PC-3 (cell line): Measurements from ENCODE around the gene EPS8. TPM values are rescaled to one million over a fixed set of nuclear protein-coding genes. Genes with fewer than 3 reads are reported as not detected.

Experiments
- ATAC-seq: fragments of 200-7000 bp; cut with Tn5 transposase; 2 replicates; pipeline ENCODE4 v1.9.1; 2020; ENCODE audit warnings: mild to moderate bottlenecking, moderate library complexity
- BruUV-seq: library from RNA; stranded (reverse); fragments of 400-500 nt; replicated peaks from 2 replicates; lab custom pipeline; 2021; lab: Mats Ljungman, UMichigan
- CTCF ChIA-PET: fragments of 300-600 bp; sonication (Branson Sonifier 250); formaldehyde crosslinking; loops from one replicate; lab custom pipeline; 2022; ENCODE audit warnings: antibody characterized with exemption; lab: Charles Lee
- POLR2A ChIA-PET: fragments of 300-600 bp; sonication (Branson Sonifier 250); formaldehyde crosslinking; loops from one replicate; lab custom pipeline; 2022; ENCODE audit warnings: antibody characterized with exemption; ENCODE audit not compliant: unreplicated experiment; lab: Charles Lee
- DNase-seq: peaks from one replicate; pipeline ENCODE4 v3.0.0-alpha.2; 2015
- H2AFZ ChIP-seq: fragments of 300-600 bp; sonication (generic); 2 replicates; pipeline ENCODE4 v1.6.0; 2016; ENCODE audit warnings: antibody characterized with exemption, low read length
- H3F3A ChIP-seq: fragments of 300-600 bp; sonication (generic); one replicate; pipeline ENCODE4 v1.6.0; 2017; ENCODE audit warnings: antibody characterized with exemption, low read length, control low read depth, mild to moderate bottlenecking; ENCODE audit not compliant: unreplicated experiment
- H3K27ac ChIP-seq: fragments of 300-600 bp; sonication (generic); 2 replicates; pipeline ENCODE4 v1.5.1; 2016; ENCODE audit warnings: mild to moderate bottlenecking, low read length
- H3K27me3 ChIP-seq: fragments of 300-600 bp; sonication (generic); 2 replicates; pipeline ENCODE4 v1.6.1; 2016; ENCODE audit warnings: low read length, mixed read lengths
- H3K36me3 ChIP-seq: fragments of 300-600 bp; sonication (generic); 2 replicates; pipeline ENCODE4 v1.6.1; 2016; ENCODE audit warnings: low read depth, mixed run types, low read length, mixed read lengths
- H3K4me1 ChIP-seq: fragments of 300-600 bp; sonication (generic); 2 replicates; pipeline ENCODE4 v1.5.1; 2016; ENCODE audit warnings: low read length; ENCODE audit not compliant: insufficient read depth
- H3K4me2 ChIP-seq: fragments of 300-600 bp; sonication (generic); 2 replicates; pipeline ENCODE4 v1.6.0; 2016; ENCODE audit warnings: low read length
- H3K4me3 ChIP-seq: fragments of 300-600 bp; sonication (generic); 2 replicates; pipeline ENCODE4 v1.5.1; 2016; ENCODE audit warnings: mild to moderate bottlenecking, low read length, mixed read lengths
- H3K79me2 ChIP-seq: fragments of 300-600 bp; sonication (generic); 2 replicates; pipeline ENCODE4 v1.6.1; 2017; ENCODE audit warnings: low read length, mixed read lengths
- H3K9ac ChIP-seq: fragments of 300-600 bp; sonication (generic); 2 replicates; pipeline ENCODE4 v1.6.0; 2016; ENCODE audit warnings: mild to moderate bottlenecking, low read length
- H3K9me2 ChIP-seq: fragments of 300-600 bp; sonication (generic); replicated peaks from 2 replicates; pipeline ENCODE4 v1.6.1; 2016; ENCODE audit warnings: mixed run types, low read length, mixed read lengths
- H3K9me3 ChIP-seq: fragments of 300-600 bp; sonication (generic); 2 replicates; pipeline ENCODE4 v1.6.1; 2016; ENCODE audit warnings: low read length, mixed read lengths
- H4K20me1 ChIP-seq: fragments of 300-600 bp; sonication (generic); 2 replicates; pipeline ENCODE4 v1.6.1; 2016; ENCODE audit warnings: low read length, mixed read lengths
- EZH2 ChIP-seq: fragments of 300-600 bp; sonication (generic); IDR thresholded peaks from one replicate; pipeline ENCODE4 v1.6.1; 2017; ENCODE audit warnings: antibody characterized with exemption, mild to moderate bottlenecking, low read length; ENCODE audit not compliant: unreplicated experiment
- EZH2phosphoT487 ChIP-seq: fragments of 300-600 bp; sonication (generic); IDR thresholded peaks from 2 replicates; pipeline ENCODE4 v1.6.1; 2018; ENCODE audit warnings: mild to moderate bottlenecking, antibody characterized with exemption, low read length, borderline replicate concordance
- intact Hi-C: fragments of 100-400 bp; cut with micrococcal nuclease; formaldehyde crosslinking; loops from 2 replicates; pipeline ENCODE4 v1.9.0; 2023
- total RNA-seq: library from RNA; depleted of rRNA; stranded (reverse); fragments of >200 nt; gene quantifications from 2 replicates; pipeline ENCODE4 v1.2.3, GENCODE V29; 2014
- TF ChIP-seq, protein P1 (sequence below): fragments of 300-600 bp; sonication (generic); conservative IDR thresholded peaks from 2 replicates; pipeline ENCODE4 v1.5.1; 2017; ENCODE audit warnings: antibody characterized with exemption, low read depth, mild to moderate bottlenecking, low read length

EPS8 gene
- total RNA-seq, 1 experiment from 2014 or later: 47.4 TPM

DNA sequence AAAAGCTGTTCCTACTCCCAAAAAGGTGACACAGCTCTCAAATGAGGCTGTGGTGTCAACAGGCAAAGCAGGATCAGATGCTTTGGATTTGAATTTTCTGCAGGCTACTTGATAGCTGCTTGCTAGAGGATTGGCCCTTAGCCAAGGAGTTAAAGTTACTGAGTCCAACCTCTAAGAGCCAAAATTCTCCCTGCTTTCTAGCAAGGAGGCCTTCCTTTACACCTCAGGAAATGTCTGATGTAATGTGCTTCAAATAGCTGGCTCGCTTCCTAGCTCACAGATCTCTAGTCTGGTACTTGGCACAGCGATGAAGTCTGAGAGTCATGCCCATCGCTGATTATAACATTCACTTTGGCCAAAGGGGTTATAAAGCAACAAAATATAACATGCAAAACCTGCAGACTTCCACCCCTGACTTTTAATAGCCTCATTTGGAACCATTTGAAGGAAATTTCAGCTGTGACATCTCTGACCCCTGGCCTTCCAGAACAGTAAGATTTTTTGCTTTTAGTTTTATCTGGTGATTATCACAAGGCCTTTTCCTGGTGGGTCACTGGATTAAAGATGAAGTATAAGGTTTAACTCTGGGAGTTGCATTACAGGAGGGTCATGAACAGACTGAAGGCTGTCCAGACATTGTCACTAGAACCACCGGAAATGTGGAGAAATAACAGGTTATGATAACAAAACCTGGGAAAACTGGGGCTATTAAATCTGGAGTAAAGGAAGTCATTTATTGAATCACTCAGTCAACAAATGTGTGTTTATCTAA, 189.7 kb downstream of the EPS8 start:
- Histone ChIP-seq H3K36me3 (no peaks in the 10 kb centered on the region), H3K27me3 (no peaks in the 10 kb centered on the region), H3K4me2 (peak overlapping the region; percentile 72), H4K20me1 (no peaks in the 10 kb centered on the region), H3F3A (peaks cover 8% of the 10 kb centered on the region), H3K27ac (peak overlapping the region; percentile 98), H3K79me2 (no peaks in the 10 kb centered on the region), H3K4me1 (peaks cover 42% of the 10 kb centered on the region), H2AFZ (no peak overlapping the region), H3K4me3 (no peak overlapping the region), H3K9me3 (no peaks in the 10 kb centered on the region), H3K9me2 (no peaks in the 10 kb centered on the region), H3K9ac (peak overlapping the region; percentile 85)
- ATAC-seq (peak; percentile 52), DNase-seq (peak; percentile 81)
- TF ChIP-seq EZH2phosphoT487 (no peak), EZH2 (no peak)
- TF ChIP-seq, protein P1, sequence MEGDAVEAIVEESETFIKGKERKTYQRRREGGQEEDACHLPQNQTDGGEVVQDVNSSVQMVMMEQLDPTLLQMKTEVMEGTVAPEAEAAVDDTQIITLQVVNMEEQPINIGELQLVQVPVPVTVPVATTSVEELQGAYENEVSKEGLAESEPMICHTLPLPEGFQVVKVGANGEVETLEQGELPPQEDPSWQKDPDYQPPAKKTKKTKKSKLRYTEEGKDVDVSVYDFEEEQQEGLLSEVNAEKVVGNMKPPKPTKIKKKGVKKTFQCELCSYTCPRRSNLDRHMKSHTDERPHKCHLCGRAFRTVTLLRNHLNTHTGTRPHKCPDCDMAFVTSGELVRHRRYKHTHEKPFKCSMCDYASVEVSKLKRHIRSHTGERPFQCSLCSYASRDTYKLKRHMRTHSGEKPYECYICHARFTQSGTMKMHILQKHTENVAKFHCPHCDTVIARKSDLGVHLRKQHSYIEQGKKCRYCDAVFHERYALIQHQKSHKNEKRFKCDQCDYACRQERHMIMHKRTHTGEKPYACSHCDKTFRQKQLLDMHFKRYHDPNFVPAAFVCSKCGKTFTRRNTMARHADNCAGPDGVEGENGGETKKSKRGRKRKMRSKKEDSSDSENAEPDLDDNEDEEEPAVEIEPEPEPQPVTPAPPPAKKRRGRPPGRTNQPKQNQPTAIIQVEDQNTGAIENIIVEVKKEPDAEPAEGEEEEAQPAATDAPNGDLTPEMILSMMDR: no peak
- no TSS peak for BruUV-seq
- ChIA-PET POLR2A (no interaction called here), CTCF (interaction anchor here (0.6 to 1.0 kb wide), 2 partner anchors 9 to 325 kb away, joined by 3 read pairs; no protein-coding TSS in a partner anchor)
- intact Hi-C loops: loop anchor here (2.0 kb wide), 1 partner anchor 29 kb away; no protein-coding TSS in a partner anchor

DNA sequence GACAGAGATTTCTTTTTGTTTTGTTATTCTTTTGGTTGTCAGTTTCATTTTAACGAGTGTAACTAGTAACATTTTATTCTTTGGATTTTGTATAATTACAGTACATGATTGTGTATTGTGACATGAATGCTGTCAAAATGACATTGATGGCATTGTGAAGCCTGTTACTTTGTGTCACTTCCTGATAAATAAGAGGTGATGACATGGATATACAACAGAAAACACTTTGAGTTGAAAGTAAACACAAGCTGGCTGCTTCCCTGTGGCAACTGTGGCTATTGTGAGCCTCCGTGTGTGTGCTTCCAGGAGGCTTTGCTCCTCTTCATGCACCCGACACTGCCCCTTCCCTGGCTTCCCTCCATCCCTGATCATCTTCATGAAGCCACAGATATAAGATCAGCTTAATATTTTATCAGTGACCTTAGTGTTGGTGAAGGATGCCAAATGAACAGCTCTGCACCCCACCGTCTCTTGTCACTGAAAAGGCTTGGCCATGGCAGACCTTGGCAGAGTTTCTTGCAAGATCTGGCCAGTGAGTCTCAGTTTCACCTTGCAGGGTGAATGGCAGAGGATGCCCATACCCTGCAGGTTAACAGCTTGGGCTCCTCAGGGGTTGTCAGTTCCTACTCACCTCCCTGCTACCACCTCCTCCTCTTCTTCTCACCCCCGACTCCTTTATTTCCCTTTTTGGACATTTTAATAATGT, 191.9 kb downstream of the EPS8 start:
- H3K27ac ChIP-seq: no peak overlapping the region
- no peaks in the 10 kb centered on the region for H3K27me3 ChIP-seq
- no peaks in the 10 kb centered on the region for H3K79me2 ChIP-seq
- intact Hi-C loops: no loop called here
- H3K9ac ChIP-seq: no peak overlapping the region
- H4K20me1 ChIP-seq: no peaks in the 10 kb centered on the region
- no peaks in the 10 kb centered on the region for H3K9me2 ChIP-seq
- H3K4me3 ChIP-seq: no peak overlapping the region
- no peak overlapping the region for H2AFZ ChIP-seq
- POLR2A ChIA-PET: no interaction called here
- peaks cover 39% of the 10 kb centered on the region for H3K4me1 ChIP-seq
- peaks cover 8% of the 10 kb centered on the region for H3F3A ChIP-seq
- no TSS peak for BruUV-seq
- no peak for TF ChIP-seq EZH2phosphoT487
- TF ChIP-seq EZH2: no peak
- TF ChIP-seq, protein P1: no peak
- ATAC-seq (no peak), DNase-seq (no peak)
- CTCF ChIA-PET: no interaction called here
- H3K36me3 ChIP-seq: no peaks in the 10 kb centered on the region
- H3K9me3 ChIP-seq: no peaks in the 10 kb centered on the region
- no peak overlapping the region for H3K4me2 ChIP-seq

DNA sequence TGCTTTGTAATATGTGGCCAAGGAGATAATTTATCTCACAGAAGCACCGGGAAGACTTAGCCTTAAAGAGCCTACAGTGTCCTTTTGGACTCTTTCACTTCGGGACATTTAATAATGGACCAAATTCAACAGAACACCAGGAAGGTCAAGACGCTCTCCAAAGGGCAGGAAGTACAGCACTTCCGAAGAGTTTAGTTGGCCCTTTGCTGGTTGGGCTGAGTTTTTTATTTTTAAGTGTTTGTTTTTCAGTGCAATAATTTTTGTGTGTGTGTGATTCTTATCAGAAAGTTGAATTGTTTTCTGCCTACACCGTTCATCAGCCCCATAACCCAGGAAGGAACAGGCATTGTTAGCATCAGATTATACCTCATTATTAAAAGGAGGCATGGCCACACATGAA, 193.0 kb downstream of the EPS8 start:
- TF ChIP-seq EZH2phosphoT487 (no peak), EZH2 (no peak)
- TF ChIP-seq, protein P1: no peak
- H2AFZ ChIP-seq: no peak overlapping the region
- H3K79me2 ChIP-seq: no peaks in the 10 kb centered on the region
- H3K9me2 ChIP-seq: no peaks in the 10 kb centered on the region
- DNase-seq (no peak), ATAC-seq (no peak)
- ChIA-PET POLR2A (no interaction called here), CTCF (no interaction called here)
- peaks cover 5% of the 10 kb centered on the region for H3F3A ChIP-seq
- BruUV-seq: no TSS peak
- no peak overlapping the region for H3K4me3 ChIP-seq
- H3K27ac ChIP-seq: no peak overlapping the region
- no peaks in the 10 kb centered on the region for H3K27me3 ChIP-seq
- no peak overlapping the region for H3K4me2 ChIP-seq
- peaks cover 29% of the 10 kb centered on the region for H3K4me1 ChIP-seq
- H3K9ac ChIP-seq: no peak overlapping the region
- no peaks in the 10 kb centered on the region for H3K36me3 ChIP-seq
- no peaks in the 10 kb centered on the region for H3K9me3 ChIP-seq
- no peaks in the 10 kb centered on the region for H4K20me1 ChIP-seq
- intact Hi-C loops: no loop called here
